Neural cell (in vitro differentiated cells): Measurements from ENCODE around the gene DYRK4. TPM values are rescaled to one million over a fixed set of nuclear protein-coding genes. Genes with fewer than 3 reads are reported as not detected.

Source experiments
- H2AFZ ChIP-seq: fragments of 200-600, 300-800 bp; sonication (generic), shearing (Covaris generic); 2 replicates; pipeline ENCODE4 v1.6.0; 2014; ENCODE audit warnings: low read depth, mild to moderate bottlenecking, antibody characterized with exemption, low read length, moderate library complexity
- H3F3A ChIP-seq: fragments of 200-600 bp; shearing (Covaris generic); 2 replicates; pipeline ENCODE4 v1.6.1; 2016; ENCODE audit warnings: mild to moderate bottlenecking, moderate library complexity, mixed read lengths, antibody characterized with exemption, low read length; ENCODE audit not compliant: insufficient read depth, poor library complexity, severe bottlenecking
- H3K27ac ChIP-seq: fragments of 200-600, 300-800 bp; sonication (generic), shearing (Covaris generic); 2 replicates; pipeline ENCODE4 v1.5.1; 2014; ENCODE audit warnings: mild to moderate bottlenecking, low read length, moderate library complexity
- H3K27me3 ChIP-seq: fragments of 300-800, 200-600 bp; sonication (generic), shearing (Covaris generic); 2 replicates; pipeline ENCODE4 v1.6.0; 2014; ENCODE audit warnings: mild to moderate bottlenecking, low read depth, low read length, moderate library complexity; ENCODE audit not compliant: insufficient read depth
- H3K36me3 ChIP-seq: fragments of 300-800, 200-600 bp; sonication (generic), shearing (Covaris generic); 2 replicates; pipeline ENCODE4 v1.5.1; 2014; ENCODE audit warnings: mild to moderate bottlenecking, antibody characterized with exemption, low read length, moderate library complexity; ENCODE audit not compliant: insufficient read depth
- H3K4me2 ChIP-seq: fragments of 300-800, 200-600 bp; sonication (generic), shearing (Covaris generic); 2 replicates; pipeline ENCODE4 v1.6.0; 2014; ENCODE audit warnings: mild to moderate bottlenecking, low read length
- H3K4me3 ChIP-seq: fragments of 300-800, 200-600 bp; sonication (generic), shearing (Covaris generic); 2 replicates; pipeline ENCODE4 v1.5.1; 2014; ENCODE audit warnings: mild to moderate bottlenecking, low read length, moderate library complexity
- H3K79me2 ChIP-seq: fragments of 200-600 bp; shearing (Covaris generic); replicated peaks from 2 replicates; pipeline ENCODE4 v1.6.0; 2014; ENCODE audit warnings: mild to moderate bottlenecking, low read length, moderate library complexity; ENCODE audit not compliant: insufficient read depth
- H3K9ac ChIP-seq: fragments of 300-800, 200-600 bp; sonication (generic), shearing (Covaris generic); 2 replicates; pipeline ENCODE4 v1.6.1; 2016; ENCODE audit warnings: mild to moderate bottlenecking, low read length, mixed read lengths
- H3K9me2 ChIP-seq: fragments of 200-600 bp; shearing (Covaris generic); 2 replicates; pipeline ENCODE4 v1.6.1; 2016; ENCODE audit warnings: mild to moderate bottlenecking, low read length, mixed read lengths; ENCODE audit not compliant: insufficient read depth
- H3K9me3 ChIP-seq: fragments of 200-600, 300-800 bp; sonication (generic), shearing (Covaris generic); 2 replicates; pipeline ENCODE4 v1.6.1; 2016; ENCODE audit warnings: mild to moderate bottlenecking, mixed run types, low read length, moderate library complexity, mixed read lengths
- H4K20me1 ChIP-seq: fragments of 200-600 bp; shearing (Covaris generic); 2 replicates; pipeline ENCODE4 v1.6.1; 2016; ENCODE audit warnings: mild to moderate bottlenecking, mixed run types; ENCODE audit not compliant: insufficient read depth
- CTCF ChIP-seq: fragments of 450-650 bp; IDR thresholded peaks from 2 replicates; pipeline ENCODE4 v1.5.1; 2014; ENCODE audit warnings: antibody characterized with exemption, mild to moderate bottlenecking, moderate library complexity; ENCODE audit not compliant: poor library complexity, severe bottlenecking
- EP300 ChIP-seq: fragments of 450-650 bp; conservative IDR thresholded peaks from 2 replicates; pipeline ENCODE4 v1.6.1; 2014; ENCODE audit warnings: antibody characterized with exemption, mild to moderate bottlenecking, moderate library complexity; ENCODE audit not compliant: poor library complexity, severe bottlenecking
- EZH2 ChIP-seq: fragments of 200-600, 300-800 bp; shearing (Covaris generic), sonication (generic); IDR thresholded peaks from 2 replicates; pipeline ENCODE4 v1.6.1; 2014; ENCODE audit warnings: antibody characterized with exemption, low read length, borderline replicate concordance, mild to moderate bottlenecking; ENCODE audit not compliant: insufficient read depth, poor library complexity, severe bottlenecking
- MXI1 ChIP-seq: fragments of 450-650 bp; conservative IDR thresholded peaks from 2 replicates; pipeline ENCODE4 v1.6.1; 2014; ENCODE audit warnings: antibody characterized with exemption, mild to moderate bottlenecking; ENCODE audit not compliant: poor library complexity, severe bottlenecking
- POLR2AphosphoS5 ChIP-seq: IDR thresholded peaks from 2 replicates; pipeline ENCODE4 v1.6.1; 2012
- RAD21 ChIP-seq: fragments of 450-650 bp; conservative IDR thresholded peaks from 2 replicates; pipeline ENCODE4 v1.6.1; 2014; ENCODE audit warnings: antibody characterized with exemption, mild to moderate bottlenecking, moderate library complexity
- REST ChIP-seq: IDR thresholded peaks from 2 replicates; pipeline ENCODE4 v1.6.1; 2012; ENCODE audit warnings: borderline replicate concordance
- SMC3 ChIP-seq: fragments of 450-650 bp; conservative IDR thresholded peaks from 2 replicates; pipeline ENCODE4 v1.6.1; 2014; ENCODE audit warnings: antibody characterized with exemption, mild to moderate bottlenecking, moderate library complexity; ENCODE audit not compliant: poor library complexity
- TAF1 ChIP-seq: IDR thresholded peaks from 2 replicates; pipeline ENCODE4 v1.6.1; 2012; ENCODE audit warnings: low read depth
- polyA plus RNA-seq: library from polyadenylated mRNA; depleted of rRNA; stranded (reverse); fragments of >200 nt; gene quantifications from 2 replicates; pipeline ENCODE4 v1.2.3, GENCODE V29; 2014

The DYRK4 gene
- polyA plus RNA-seq, 1 donor from 2014 or later: 13.2 TPM

- Histone ChIP-seq H3F3A (no peaks in the 10 kb centered on the region), H2AFZ (no peak overlapping the region), H3K4me3 (no peak overlapping the region), H4K20me1 (no peaks in the 10 kb centered on the region), H3K27ac (no peak overlapping the region), H3K79me2 (no peaks in the 10 kb centered on the region), H3K4me2 (no peak overlapping the region), H3K9me2 (no peaks in the 10 kb centered on the region), H3K9me3 (no peaks in the 10 kb centered on the region), H3K9ac (no peak overlapping the region), H3K36me3 (no peaks in the 10 kb centered on the region), H3K27me3 (no peaks in the 10 kb centered on the region)
- no peak for TF ChIP-seq EZH2
- TF ChIP-seq SMC3: no peak
- no peak for TF ChIP-seq CTCF
- no peak for TF ChIP-seq RAD21
- TF ChIP-seq EP300: no peak
- no peak for TF ChIP-seq REST
- no peak for TF ChIP-seq TAF1
- TF ChIP-seq POLR2AphosphoS5: no peak
- TF ChIP-seq MXI1: no peak
Measured at GRCh38 chr12:4567073-4567881, 5.3 kb downstream of the DYRK4 start.

GRCh38 chr12:4569261-4569660, 7.3 kb downstream of the DYRK4 start:
- H2AFZ ChIP-seq: no peak overlapping the region
- no peaks in the 10 kb centered on the region for H4K20me1 ChIP-seq
- no peaks in the 10 kb centered on the region for H3K79me2 ChIP-seq
- H3K27me3 ChIP-seq: no peaks in the 10 kb centered on the region
- no peaks in the 10 kb centered on the region for H3K36me3 ChIP-seq
- H3K9me3 ChIP-seq: no peaks in the 10 kb centered on the region
- no peak overlapping the region for H3K4me3 ChIP-seq
- no peaks in the 10 kb centered on the region for H3K9me2 ChIP-seq
- no peak overlapping the region for H3K9ac ChIP-seq
- TF ChIP-seq POLR2AphosphoS5: no peak
- TF ChIP-seq CTCF: no peak
- no peak for TF ChIP-seq REST
- no peak for TF ChIP-seq SMC3
- TF ChIP-seq EZH2: no peak
- no peak for TF ChIP-seq MXI1
- TF ChIP-seq TAF1: no peak
- TF ChIP-seq EP300: no peak
- no peak for TF ChIP-seq RAD21
- no peaks in the 10 kb centered on the region for H3F3A ChIP-seq
- no peak overlapping the region for H3K4me2 ChIP-seq
- H3K27ac ChIP-seq: no peak overlapping the region
